ENCODE results near the gene MON2.

- TF ChIP-seq CTCF (conservative IDR thresholded peaks at IDR 0.05 in 1 of 2, IDR thresholded peaks at IDR 0.05 in 1 of 2; ENCODE audit: low read depth in 1 of 2, low read length in 2 of 2) (no peak), EZH2 (IDR thresholded peaks at IDR 0.05; ENCODE audit: low read length, missing control alignments) (no peak)
Observed at GRCh38 chr12:62459976-62460375, 6.7 kb upstream of the MON2 start.
